ENCODE measurements around the gene ILKAP. TPM values are rescaled to one million over a fixed set of nuclear protein-coding genes. Genes with fewer than 3 reads are reported as not detected.

ILKAP gene
- total RNA-seq, 1 donor from 2014 or later = 22.6 TPM

- Histone ChIP-seq H3K4me1 (peaks cover 19 to 52% of the 10 kb centered on the region in 2 donors), H3K4me3 (peak overlapping the region in 1 of 2 donors; percentile 65), H3K36me3 (peaks cover 5 to 9% of the 10 kb centered on the region in 2 donors), H3K27me3 (no peaks in the 10 kb centered on the region), H3K27ac (no peak overlapping the region), H3K9me3 (no peaks in the 10 kb centered on the region)
- TF ChIP-seq CTCF (IDR thresholded peaks at IDR 0.05) = no peak
- no peak for DNase-seq (ENCODE audit: low spot score in 2 of 2)
- intact Hi-C loops (cut with DNase I) = loop anchor here (10.0 kb wide), 1 partner anchor 285 kb away; the partner anchor contains the start of gene RAMP1
Measured at GRCh38 chr2:238140040-238140439, 63.5 kb downstream of the ILKAP start.

- no peak for DNase-seq (ENCODE audit: low spot score in 2 of 2)
- H3K27ac ChIP-seq = peak overlapping the region; percentile 75 to 80
- H3K4me1 ChIP-seq = peaks cover 19 to 52% of the 10 kb centered on the region in 2 donors
- H3K27me3 ChIP-seq = no peaks in the 10 kb centered on the region
- peak overlapping the region; percentile 54 to 65 for H3K4me3 ChIP-seq
- TF ChIP-seq CTCF (IDR thresholded peaks at IDR 0.05) = peak; percentile 47 to 69 (median 49)
- H3K9me3 ChIP-seq = no peaks in the 10 kb centered on the region
- intact Hi-C loops (cut with DNase I) = loop anchor here (2.0 to 10.0 kb wide), 3 partner anchors 63 to 285 kb away; partner anchors contain the start of genes ILKAP, RAMP1 and SCLY
- H3K36me3 ChIP-seq = peaks cover 5 to 9% of the 10 kb centered on the region in 2 donors
Measured at GRCh38 chr2:238139196-238140039, 64.1 kb downstream of the ILKAP start.

- H3K27ac ChIP-seq = peak within 1 kb of the TSS; percentile 75 to 80
- intact Hi-C loops (cut with DNase I) = loop anchor here (2.0 kb wide), 2 partner anchors 64 to 78 kb away; partner anchors contain the start of genes ILKAP and SCLY
- H3K4me1 ChIP-seq = peaks cover 19 to 48% of the 10 kb centered on the region in 2 donors
- no peak for TF ChIP-seq CTCF (IDR thresholded peaks at IDR 0.05)
- H3K4me3 ChIP-seq = peak within 1 kb of the TSS; percentile 54 to 65
- no peaks in the 10 kb centered on the region for H3K9me3 ChIP-seq
- no peaks in the 10 kb centered on the region for H3K27me3 ChIP-seq
- peak; percentile 51 to 88 for DNase-seq (ENCODE audit: low spot score in 2 of 2)
- H3K36me3 ChIP-seq = peaks cover 5 to 9% of the 10 kb centered on the region in 2 donors
Measured at GRCh38 chr2:238138331-238139195, 64.9 kb downstream of the ILKAP start, which contains the start of gene KLHL30. KLHL30 (plus strand) TSS chr2:238138668; CDS start chr2:238140755, 2,087 bp downstream.

GRCh38 chr2:238137885-238138284 is 65.6 kb downstream of the ILKAP start:
- H3K27me3 ChIP-seq = no peaks in the 10 kb centered on the region
- peak overlapping the region; percentile 75 to 80 for H3K27ac ChIP-seq
- H3K4me3 ChIP-seq = peak overlapping the region in 1 of 2 donors; percentile 65
- H3K9me3 ChIP-seq = no peaks in the 10 kb centered on the region
- peaks cover 0 to 9% of the 10 kb centered on the region in 2 donors for H3K36me3 ChIP-seq
- TF ChIP-seq CTCF (IDR thresholded peaks at IDR 0.05) = no peak
- intact Hi-C loops (cut with DNase I) = loop anchor here (2.0 kb wide), 2 partner anchors 65 to 77 kb away; partner anchors contain the start of genes ILKAP and SCLY
- DNase-seq (ENCODE audit: low spot score in 2 of 2) = no peak
- H3K4me1 ChIP-seq = peaks cover 12 to 42% of the 10 kb centered on the region in 2 donors

GRCh38 chr2:238136820-238137537 is 66.5 kb downstream of the ILKAP start:
- TF ChIP-seq CTCF (IDR thresholded peaks at IDR 0.05) = no peak

More at GRCh38 chr2:238136820-238137537, 66.5 kb downstream of the ILKAP start:
- H3K27ac ChIP-seq = no peak overlapping the region
- no peak overlapping the region for H3K4me3 ChIP-seq
- H3K4me1 ChIP-seq = peaks cover 11 to 33% of the 10 kb centered on the region in 2 donors
- peaks cover 0 to 9% of the 10 kb centered on the region in 2 donors for H3K36me3 ChIP-seq
- DNase-seq (ENCODE audit: low spot score in 2 of 2) = no peak
- H3K27me3 ChIP-seq = no peaks in the 10 kb centered on the region
- intact Hi-C loops (cut with DNase I) = no loop called here
- no peaks in the 10 kb centered on the region for H3K9me3 ChIP-seq

Measured in ascending aorta (tissue), 2 donors.